ENCODE measurements around the gene POLR2E.

DNA sequence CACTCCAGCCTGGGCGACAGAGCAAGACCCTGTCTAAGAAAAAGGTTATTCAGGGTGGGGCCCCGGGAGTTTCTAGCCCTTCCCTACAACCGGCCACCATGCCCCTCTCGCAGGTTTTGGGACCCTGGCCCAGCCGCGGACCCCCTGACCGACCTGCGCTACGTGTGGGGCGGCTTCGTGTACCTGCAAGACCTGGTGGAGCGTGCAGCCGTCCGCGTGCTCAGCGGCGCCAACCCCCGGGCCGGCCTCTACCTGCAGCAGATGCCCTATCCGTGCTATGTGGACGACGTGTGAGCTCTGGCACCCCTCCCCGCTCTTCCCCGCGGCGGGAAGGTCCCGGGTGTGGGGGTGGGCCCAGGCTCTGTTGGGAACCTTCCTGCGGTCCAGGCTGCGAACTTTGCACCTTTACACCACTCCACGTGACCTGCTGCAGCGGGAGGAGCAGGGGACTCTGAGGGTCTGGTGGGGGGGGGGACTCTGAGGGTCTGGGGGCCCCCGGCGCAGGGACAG, 49.0 kb downstream of the POLR2E start:
- TF ChIP-seq, protein P1, sequence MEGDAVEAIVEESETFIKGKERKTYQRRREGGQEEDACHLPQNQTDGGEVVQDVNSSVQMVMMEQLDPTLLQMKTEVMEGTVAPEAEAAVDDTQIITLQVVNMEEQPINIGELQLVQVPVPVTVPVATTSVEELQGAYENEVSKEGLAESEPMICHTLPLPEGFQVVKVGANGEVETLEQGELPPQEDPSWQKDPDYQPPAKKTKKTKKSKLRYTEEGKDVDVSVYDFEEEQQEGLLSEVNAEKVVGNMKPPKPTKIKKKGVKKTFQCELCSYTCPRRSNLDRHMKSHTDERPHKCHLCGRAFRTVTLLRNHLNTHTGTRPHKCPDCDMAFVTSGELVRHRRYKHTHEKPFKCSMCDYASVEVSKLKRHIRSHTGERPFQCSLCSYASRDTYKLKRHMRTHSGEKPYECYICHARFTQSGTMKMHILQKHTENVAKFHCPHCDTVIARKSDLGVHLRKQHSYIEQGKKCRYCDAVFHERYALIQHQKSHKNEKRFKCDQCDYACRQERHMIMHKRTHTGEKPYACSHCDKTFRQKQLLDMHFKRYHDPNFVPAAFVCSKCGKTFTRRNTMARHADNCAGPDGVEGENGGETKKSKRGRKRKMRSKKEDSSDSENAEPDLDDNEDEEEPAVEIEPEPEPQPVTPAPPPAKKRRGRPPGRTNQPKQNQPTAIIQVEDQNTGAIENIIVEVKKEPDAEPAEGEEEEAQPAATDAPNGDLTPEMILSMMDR (IDR thresholded peaks at IDR 0.05): no peak
- no peak for TF ChIP-seq POLR2AphosphoS5 (IDR thresholded peaks at IDR 0.05)
